C4-2B (cell line): ENCODE measurements around the gene FSTL5.

Source experiments
- CTCF ChIP-seq: fragments of 450-650 bp; conservative IDR thresholded peaks from 2 replicates; pipeline ENCODE4 v1.5.1; 2017; ENCODE audit warnings: mild to moderate bottlenecking
- ZFX ChIP-seq: fragments of 450-650 bp; IDR thresholded peaks from 2 replicates; pipeline ENCODE4 v1.6.1; 2017

GRCh38 chr4:161585011-161585410 is 578.8 kb downstream of the FSTL5 start:
- TF ChIP-seq CTCF = no peak
- TF ChIP-seq ZFX = no peak
